ENCODE data around the gene PLCB2.

Gene PLCB2

DNA sequence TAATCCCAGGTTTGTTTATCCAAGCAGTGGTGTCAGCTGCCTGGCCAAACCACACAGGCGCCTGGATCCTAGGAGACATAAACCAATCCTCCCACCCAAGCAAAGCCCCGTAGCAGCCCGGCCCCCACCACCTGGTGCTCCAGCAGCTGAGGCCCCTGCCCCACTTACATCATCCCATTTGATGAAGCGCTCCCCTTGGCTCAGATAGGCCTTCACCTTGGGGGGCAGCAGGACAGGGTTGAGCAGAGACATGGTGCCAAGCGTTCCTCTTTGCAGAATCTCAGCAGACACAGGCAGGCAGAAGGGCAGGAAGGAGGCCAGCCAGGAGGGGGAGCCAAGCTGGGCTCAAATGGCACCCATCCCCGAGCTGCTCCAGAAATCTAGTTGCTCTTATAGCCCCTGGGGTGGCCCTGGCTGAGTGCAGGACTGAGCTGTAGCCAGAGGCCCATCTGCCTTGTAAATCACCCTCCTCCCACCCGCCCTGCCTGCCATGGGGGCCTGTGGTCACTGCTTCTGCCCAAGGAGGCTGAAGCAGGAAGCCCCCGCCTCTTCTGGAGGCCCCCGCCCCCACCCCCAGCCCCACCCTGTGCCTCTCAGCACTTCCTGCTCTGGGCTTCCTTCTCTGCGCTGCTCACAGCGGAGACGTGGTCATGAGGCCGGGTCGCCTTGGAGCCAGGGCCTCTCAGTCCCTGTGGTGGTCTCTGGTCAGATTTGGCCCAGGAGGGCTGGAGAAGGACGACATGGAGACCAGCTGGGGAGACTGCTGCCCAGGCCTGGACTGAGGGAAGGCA, at the start of gene PLCB2:
TSS of gene PLCB2 (minus strand) at position 515 of the 791 bp plus-strand sequence. CDS start at position 252, 263 bp downstream.
- DNase-seq, result no peak

- DNase-seq, result no peak
These were observed 49.5 kb upstream of the PLCB2 start for GRCh38 chr15:40357246-40357645.

DNA sequence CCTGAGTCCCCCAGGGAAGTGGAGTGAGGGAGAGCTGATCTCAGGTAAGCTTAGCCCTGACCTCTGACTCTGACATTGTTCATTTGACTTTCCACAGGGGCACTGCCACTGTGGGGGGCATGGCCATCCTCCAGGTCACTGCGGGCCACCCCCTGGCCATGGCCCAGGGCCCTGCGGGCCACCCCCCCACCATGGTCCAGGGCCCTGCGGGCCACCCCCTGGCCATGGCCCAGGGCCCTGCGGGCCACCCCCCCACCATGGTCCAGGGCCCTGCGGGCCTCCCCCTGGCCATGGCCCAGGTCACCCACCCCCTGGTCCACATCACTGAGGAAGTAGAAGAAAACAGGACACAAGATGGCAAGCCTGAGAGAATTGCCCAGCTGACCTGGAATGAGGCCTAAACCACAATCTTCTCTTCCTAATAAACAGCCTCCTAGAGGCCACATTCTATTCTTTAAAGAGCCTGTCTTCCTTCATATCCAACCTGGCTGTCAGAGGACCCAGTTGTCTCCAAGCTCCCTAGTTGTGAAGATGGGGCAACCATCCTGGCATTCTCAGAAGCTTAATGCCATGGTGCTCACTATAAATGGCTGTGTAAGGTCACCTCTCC, 48.3 kb upstream of the PLCB2 start:
- no peak for DNase-seq

GRCh38 chr15:40354408-40355171, 46.9 kb upstream of the PLCB2 start:
- peak; percentile 85 for DNase-seq

DNA sequence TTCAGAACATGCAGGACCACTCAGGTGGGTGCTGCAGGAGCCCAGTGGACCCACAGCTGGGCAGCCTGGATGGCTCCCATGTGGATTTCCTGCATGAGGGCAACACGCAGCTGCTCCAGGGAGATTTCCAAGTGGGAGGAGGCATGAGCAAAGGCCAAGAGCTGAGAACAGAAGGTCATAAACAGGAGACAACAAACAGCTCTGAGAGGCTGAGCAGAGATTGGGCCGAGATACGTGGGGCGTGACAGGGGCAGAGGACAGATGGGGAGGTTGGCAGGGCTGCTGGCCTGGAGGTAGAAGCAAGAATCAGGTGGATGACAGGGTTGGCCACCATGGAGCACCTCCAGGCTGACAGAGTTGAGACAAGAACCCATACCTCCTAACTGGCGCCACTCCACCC, 46.0 kb upstream of the PLCB2 start:
- no peak for DNase-seq

DNA sequence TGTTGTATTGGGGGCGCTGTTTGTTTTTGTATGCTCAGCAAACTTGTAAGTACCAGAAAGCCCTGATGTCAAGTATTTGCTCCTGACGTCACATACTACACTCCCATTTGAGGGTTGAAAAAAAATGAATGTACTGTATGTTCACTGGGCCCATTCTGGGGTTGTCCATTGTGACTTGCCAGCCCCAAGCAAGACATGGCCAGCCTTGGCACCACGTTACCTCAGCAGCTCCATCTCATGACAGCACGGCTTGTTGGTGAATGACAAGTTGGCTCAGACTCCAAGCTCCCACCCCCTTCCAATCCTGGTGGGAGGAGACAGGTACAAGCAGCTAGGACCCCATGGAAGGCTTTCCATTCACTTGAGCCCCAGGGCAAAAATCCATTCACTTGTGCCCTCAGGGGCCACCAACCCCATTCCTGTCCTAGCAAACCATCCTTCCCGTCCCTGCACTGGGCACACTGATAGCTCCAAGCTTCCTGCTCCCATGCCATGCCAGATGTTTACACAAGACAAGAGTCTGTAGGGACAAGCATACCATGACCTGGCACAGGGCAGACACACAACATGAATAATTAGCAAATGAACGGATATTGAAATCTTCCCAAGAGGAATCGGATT, 44.7 kb upstream of the PLCB2 start:
- DNase-seq, result no peak

DNA sequence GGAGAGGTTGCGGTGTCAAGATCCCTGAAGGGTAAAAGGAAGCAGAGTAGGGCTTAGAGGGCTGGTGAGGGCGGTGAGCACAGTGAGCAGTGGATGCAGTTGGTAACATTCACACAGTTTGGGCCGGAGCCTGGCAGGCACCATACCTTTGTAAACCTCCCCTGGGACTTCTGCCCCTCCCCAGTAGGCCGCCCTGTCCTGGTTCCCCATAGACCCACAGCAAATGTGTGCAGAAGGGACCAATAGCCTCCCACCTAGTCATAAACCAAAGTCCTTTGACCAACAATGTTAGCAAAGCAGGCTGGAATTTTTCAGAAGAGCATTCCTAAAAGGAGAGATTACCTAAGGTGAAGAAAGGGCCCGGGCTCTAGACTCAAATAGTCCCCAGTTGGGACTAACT, 41.4 kb upstream of the PLCB2 start:
- DNase-seq, result no peak

- DNase-seq, result no peak
These were observed 40.7 kb upstream of the PLCB2 start for GRCh38 chr15:40348474-40348870.

DNA sequence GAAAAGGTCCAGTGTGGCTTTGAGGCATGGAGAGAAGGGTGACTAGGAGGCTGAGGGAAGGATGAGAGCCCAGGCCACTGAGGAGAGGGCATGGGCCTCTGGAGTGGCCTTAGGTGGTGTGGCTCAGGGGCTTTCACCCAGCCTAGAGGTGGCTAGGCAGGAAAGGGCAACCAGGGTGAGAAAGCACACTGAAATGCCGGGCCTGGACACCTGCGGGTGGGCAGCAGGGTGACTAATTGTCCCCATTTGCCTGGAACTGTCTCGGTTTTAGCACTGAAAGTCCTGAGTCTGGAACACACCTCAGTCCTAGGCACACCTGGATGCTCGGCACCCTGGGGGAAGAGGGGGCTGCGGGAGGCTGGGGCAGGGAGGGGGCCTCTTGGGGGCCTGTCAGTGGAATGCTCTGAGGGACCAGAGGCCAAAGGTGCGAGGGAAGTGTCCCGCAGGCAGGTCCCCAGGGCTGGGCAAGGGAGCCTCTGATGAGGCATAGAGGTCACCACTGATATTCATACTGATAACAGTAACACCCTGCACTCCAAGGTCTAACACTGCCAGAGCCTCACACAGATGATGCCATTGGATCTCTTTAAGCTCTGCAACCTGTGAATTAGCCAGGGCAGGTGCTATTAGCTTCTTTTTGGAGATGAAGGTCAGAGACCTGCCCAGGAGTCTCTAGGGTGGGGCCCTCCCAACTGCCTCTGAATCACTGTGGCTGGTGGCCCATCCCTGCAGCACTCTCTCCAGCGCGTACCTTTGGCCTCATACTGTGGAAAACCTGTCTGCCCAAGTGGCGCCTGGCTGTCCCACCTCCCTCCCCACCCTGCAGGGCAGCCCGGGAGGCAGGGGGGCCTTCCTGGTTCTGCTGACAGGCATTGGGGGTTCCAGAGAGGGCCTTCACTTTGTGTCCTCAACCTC, 40.1 kb upstream of the PLCB2 start:
- DNase-seq, result no peak

- DNase-seq, result no peak
These were observed 39.1 kb upstream of the PLCB2 start for GRCh38 chr15:40346579-40347558.

DNA sequence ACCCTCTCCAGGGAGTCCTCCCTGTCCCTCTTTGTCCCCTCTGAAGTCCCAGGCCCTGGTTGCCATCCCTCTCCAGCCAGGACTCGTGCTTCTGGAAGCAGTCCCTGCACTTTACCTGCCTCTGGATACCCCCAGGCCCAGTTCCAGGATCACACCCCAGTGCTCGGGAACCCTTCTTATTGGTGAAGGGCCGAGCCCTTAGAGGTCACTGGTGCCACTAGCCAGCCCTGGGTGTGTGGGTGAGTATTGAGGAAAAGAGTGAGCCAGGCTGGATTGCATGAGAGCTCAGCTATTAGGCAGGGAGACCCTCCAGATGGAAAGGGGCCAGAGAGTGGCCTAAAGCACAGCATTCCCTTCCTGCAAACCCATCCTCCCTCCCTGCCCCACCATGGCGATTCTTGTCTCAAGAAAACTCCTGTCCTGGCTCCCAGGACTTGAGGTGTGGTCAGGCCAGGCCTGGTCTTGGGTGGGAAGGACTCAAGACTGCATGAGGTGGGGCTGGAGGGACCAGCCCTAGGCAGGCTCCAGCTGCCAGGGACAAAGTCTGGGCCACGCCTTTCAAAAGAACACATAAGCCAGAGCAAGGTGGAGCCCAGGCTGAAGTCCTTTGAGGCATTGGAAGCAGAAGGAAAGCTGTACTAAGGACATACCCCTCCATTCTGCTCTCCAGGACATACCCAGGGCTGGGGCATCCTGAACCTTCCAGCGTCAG, 38.3 kb upstream of the PLCB2 start:
- no peak for DNase-seq

DNA sequence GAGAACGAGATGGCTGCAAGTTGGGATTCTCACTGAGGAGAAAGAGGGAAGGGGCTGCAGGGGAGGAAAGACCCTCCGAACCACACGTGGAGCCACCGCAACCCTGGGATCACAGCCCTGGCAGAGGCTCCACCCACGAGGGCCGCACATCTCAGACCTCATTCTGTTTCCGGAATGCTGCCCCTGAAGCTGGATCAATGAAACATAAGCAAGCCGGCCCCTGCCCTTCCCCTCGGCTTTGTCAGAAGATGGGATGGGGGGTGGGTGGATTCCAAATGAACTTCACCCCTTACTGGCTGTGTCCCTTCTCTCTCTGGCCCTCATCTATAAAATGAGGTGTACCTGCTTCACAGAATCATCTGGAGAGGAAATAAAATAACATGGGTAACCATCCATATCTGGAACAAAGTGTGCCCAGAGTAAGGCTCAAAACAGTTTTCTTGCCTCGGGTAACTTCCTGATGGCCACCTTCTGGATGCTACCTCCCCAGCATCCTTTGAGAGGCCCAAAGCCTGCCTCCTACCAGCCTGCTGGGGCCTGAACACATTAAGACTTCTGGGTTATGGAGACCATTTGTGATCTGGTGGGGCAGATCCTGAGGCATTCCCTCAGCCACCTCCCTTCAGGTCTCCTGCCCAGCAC, 37.6 kb upstream of the PLCB2 start:
- no peak for DNase-seq

GRCh38 chr15:40344631-40345120, 36.9 kb upstream of the PLCB2 start:
- DNase-seq, result peak; percentile 66

- DNase-seq, result peak; percentile 60
These were observed 36.5 kb upstream of the PLCB2 start for GRCh38 chr15:40344217-40344616.

- DNase-seq, result peak; percentile 96
These were observed 35.8 kb upstream of the PLCB2 start for GRCh38 chr15:40343512-40343911.

DNA sequence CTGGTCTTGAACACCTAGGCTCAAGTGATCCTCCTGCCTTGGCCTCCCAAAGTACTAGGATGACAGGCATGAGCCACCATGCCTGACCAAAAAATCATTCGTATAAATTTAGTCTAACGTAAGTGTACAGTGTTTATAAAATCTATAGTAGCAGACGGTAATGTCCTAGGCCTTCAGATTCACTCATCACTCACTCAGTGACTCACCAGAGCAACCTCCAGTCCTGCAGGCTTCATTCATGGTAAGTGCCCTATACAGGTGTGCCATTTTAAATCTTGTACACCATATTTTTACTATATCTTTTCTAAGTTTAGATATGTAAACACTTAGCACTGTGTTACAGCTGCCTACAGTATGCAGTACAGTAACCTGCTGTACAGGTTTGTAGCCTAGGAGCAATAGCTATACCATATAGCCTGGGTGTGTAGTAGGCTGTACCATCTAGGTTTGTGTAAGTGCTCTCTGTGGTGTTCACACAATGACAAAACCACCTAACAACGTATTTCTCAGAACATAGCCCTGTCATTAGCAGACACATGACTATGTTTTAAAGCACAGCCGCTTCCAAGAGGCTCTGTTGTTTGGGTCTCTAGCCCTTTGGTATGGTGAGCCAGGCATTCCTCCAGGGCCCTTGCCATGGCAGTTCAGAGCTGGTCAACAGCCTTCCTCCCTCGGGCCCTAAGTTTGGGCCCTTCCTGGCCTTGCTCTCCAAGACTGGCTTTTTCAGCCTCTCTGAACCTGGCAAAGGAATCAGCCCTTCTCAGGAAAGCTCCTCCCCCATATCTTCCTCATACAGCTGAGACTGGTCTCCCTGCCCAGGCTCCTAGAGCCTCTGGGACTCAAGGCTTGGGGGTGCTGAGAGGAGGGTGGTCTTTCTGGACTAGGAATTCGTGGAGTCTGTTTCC, 34.9 kb upstream of the PLCB2 start:
- DNase-seq, result peak; percentile 58

- DNase-seq, result peak; percentile 88
These were observed 33.1 kb upstream of the PLCB2 start, which contains the start of gene CCDC9B for GRCh38 chr15:40340740-40341400. Gene CCDC9B, minus strand, starts transcription at chr15:40340939. Its CDS starts 120 bp downstream, at chr15:40340819.

All from fibroblast of skin of right biceps (primary cell).